T-helper 2 cell (primary cell): ENCODE data around the gene PABPN1L.
"Not testable (repeated sequence)": the region's sequence is repeated elsewhere in the genome, so short reads cannot be mapped to it uniquely, and the experiment has no call there.

Experiments used
- DNase-seq, 5 experiments: peaks; one replicate each; pipeline versions ENCODE4 v3.0.0 to v3.0.0-alpha.2; 2012 to 2022

Gene PABPN1L

GRCh38 chr16:88826070-88826840 lies 40.2 kb downstream of the PABPN1L start:
- no peak for DNase-seq

GRCh38 chr16:88825146-88825545 lies 41.3 kb downstream of the PABPN1L start:
- no peak for DNase-seq

- DNase-seq, result no peak
Observed at GRCh38 chr16:88824256-88825077, 42.0 kb downstream of the PABPN1L start.

- DNase-seq, result not testable (repeated sequence)
Observed at GRCh38 chr16:88823646-88824045, 42.8 kb downstream of the PABPN1L start.

- no peak for DNase-seq
Observed at GRCh38 chr16:88822281-88823040, 44.0 kb downstream of the PABPN1L start.

GRCh38 chr16:88821168-88821850 lies 45.2 kb downstream of the PABPN1L start:
- no peak for DNase-seq

- DNase-seq, result no peak
Observed at GRCh38 chr16:88820385-88821025, 46.0 kb downstream of the PABPN1L start.

- no peak for DNase-seq
Observed at GRCh38 chr16:88819126-88819525, 47.3 kb downstream of the PABPN1L start.

GRCh38 chr16:88818575-88818874 lies 47.9 kb downstream of the PABPN1L start:
- no peak for DNase-seq

GRCh38 chr16:88817785-88818574 lies 48.5 kb downstream of the PABPN1L start:
- DNase-seq, result no peak

- DNase-seq, result no peak
Observed at GRCh38 chr16:88816736-88817535, 49.5 kb downstream of the PABPN1L start.

- peak in 3 of 5 experiments; percentile 32 to 54 (median 35) for DNase-seq
Observed at GRCh38 chr16:88815901-88816589, 50.4 kb downstream of the PABPN1L start.

GRCh38 chr16:88815227-88815626 lies 51.2 kb downstream of the PABPN1L start:
- no peak for DNase-seq

- DNase-seq, result no peak
Observed at GRCh38 chr16:88814144-88814502, 52.3 kb downstream of the PABPN1L start.
